ENCODE measurements around the gene FGF12.

Gene FGF12

GRCh38 chr3:192653862-192654261 is 73.5 kb downstream of the FGF12 start:
- DNase-seq (ENCODE audit: low spot score) = no peak
- TF ChIP-seq CTCF (IDR thresholded peaks at IDR 0.05; ENCODE audit: extremely low read depth, insufficient read depth, missing control alignments) = no peak
- in situ Hi-C loops (cut with MboI; ENCODE audit: low pct_unique_long_range_greater_than_20kb, low sequenced_read_pairs, unreplicated experiment) = no loop called here

GRCh38 chr3:192652727-192653126 is 74.6 kb downstream of the FGF12 start:
- in situ Hi-C loops (cut with MboI; ENCODE audit: low pct_unique_long_range_greater_than_20kb, low sequenced_read_pairs, unreplicated experiment) = no loop called here
- TF ChIP-seq CTCF (IDR thresholded peaks at IDR 0.05; ENCODE audit: extremely low read depth, insufficient read depth, missing control alignments) = no peak

GRCh38 chr3:192651836-192652512 is 75.4 kb downstream of the FGF12 start:
- DNase-seq (ENCODE audit: low spot score) = no peak
- no peak for TF ChIP-seq CTCF (IDR thresholded peaks at IDR 0.05; ENCODE audit: extremely low read depth, insufficient read depth, missing control alignments)
- in situ Hi-C loops (cut with MboI; ENCODE audit: low pct_unique_long_range_greater_than_20kb, low sequenced_read_pairs, unreplicated experiment) = no loop called here

More at GRCh38 chr3:192652727-192653126, 74.6 kb downstream of the FGF12 start:
- no peak for DNase-seq (ENCODE audit: low spot score)

GRCh38 chr3:192645437-192645836 is 81.9 kb downstream of the FGF12 start:
- no peak for DNase-seq (ENCODE audit: low spot score)
- no peak for TF ChIP-seq CTCF (IDR thresholded peaks at IDR 0.05; ENCODE audit: extremely low read depth, insufficient read depth, missing control alignments)
- in situ Hi-C loops (cut with MboI; ENCODE audit: low pct_unique_long_range_greater_than_20kb, low sequenced_read_pairs, unreplicated experiment) = no loop called here

GRCh38 chr3:192642651-192643050 is 84.7 kb downstream of the FGF12 start:
- no peak for DNase-seq (ENCODE audit: low spot score)
- no peak for TF ChIP-seq CTCF (IDR thresholded peaks at IDR 0.05; ENCODE audit: extremely low read depth, insufficient read depth, missing control alignments)
- in situ Hi-C loops (cut with MboI; ENCODE audit: low pct_unique_long_range_greater_than_20kb, low sequenced_read_pairs, unreplicated experiment) = no loop called here

GRCh38 chr3:192641919-192642318 is 85.4 kb downstream of the FGF12 start:
- in situ Hi-C loops (cut with MboI; ENCODE audit: low pct_unique_long_range_greater_than_20kb, low sequenced_read_pairs, unreplicated experiment) = no loop called here
- DNase-seq (ENCODE audit: low spot score) = no peak
- TF ChIP-seq CTCF (IDR thresholded peaks at IDR 0.05; ENCODE audit: extremely low read depth, insufficient read depth, missing control alignments) = no peak

All from GM13977 (cell line).